GM18520 (cell line): ENCODE measurements around the gene MSMP.

Experiments
- ATAC-seq: cut with Tn5 transposase; IDR thresholded peaks from one replicate; pipeline ENCODE4 v1.9.1; 2021; ENCODE audit not compliant: unreplicated experiment

Gene MSMP

DNA sequence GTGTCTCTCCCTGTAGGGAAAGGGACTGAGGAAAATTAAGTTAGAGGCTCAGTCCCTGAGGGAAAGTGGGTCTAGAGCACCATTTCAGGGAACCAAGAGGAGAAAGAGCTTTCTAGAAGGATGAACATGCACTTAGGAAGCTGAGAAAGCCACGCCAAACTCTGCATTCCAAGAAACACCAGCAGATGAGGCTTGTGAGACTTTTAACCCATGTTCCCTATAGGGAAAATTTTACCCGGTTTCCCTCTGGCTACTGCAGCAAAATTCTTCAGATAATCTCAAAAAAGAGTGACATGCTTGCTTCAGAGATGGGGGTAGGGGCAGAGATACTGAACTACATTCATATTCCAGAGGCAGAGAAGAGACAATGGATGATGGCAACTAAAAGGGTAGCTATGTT is 30.6 kb downstream of the MSMP start:
- ATAC-seq, result no peak

DNA sequence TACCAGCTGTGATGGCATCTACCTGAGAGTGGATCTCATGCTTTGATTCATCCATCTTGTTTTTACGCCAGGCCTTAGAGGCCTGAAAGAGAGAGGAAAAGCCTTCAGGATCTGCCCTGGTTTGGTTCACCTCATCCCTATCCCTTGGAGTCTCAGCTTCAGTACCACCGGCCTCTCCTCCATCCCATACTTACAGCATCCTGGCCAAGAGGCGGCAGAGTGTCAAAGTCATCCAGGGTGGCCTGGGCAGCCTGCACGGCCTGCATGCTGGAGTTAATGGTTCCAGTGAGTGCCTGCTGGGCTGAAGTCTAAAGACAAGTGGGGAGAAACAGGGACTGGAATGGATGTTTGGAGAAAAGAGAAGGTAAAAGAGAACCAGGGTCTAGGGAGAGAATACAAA is 34.5 kb downstream of the MSMP start:
- ATAC-seq, result no peak

DNA sequence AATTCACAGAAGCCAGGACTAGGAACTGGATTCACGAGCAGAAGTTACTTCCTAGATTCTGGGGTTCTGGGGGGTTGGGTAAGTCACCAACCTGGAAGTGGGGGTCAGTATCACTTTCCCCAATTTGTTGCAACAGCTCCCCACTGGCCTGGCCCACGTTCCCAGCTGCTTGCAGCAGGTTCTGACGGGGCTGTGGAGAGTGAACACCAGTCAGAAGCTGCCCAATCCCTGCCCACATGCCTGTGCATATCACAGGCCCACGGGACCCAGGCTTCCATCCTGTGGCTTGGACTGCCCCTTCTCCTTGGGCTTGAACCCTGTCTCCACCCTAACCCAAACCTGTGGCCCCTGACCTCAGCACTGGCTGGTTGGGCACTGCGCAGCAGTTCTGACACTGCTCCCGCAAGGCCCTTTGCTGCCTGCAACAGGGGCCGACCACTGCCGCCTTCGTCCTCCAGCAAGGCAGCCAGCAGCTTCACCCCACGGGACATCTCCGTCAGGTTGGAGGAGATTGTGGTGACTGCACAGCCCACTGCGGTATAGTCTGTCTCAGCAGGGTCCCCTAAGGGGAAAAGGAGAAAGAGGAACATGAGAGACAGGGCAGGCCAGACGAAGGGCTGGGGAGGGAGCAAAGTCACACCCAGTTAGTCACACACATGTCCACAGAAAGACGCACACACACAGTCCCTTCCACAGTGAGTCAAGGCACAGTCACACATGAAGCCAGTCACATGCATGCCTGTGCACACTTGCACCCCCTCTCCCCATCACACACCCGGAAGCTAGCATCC is 35.2 kb downstream of the MSMP start:
- ATAC-seq, result no peak

DNA sequence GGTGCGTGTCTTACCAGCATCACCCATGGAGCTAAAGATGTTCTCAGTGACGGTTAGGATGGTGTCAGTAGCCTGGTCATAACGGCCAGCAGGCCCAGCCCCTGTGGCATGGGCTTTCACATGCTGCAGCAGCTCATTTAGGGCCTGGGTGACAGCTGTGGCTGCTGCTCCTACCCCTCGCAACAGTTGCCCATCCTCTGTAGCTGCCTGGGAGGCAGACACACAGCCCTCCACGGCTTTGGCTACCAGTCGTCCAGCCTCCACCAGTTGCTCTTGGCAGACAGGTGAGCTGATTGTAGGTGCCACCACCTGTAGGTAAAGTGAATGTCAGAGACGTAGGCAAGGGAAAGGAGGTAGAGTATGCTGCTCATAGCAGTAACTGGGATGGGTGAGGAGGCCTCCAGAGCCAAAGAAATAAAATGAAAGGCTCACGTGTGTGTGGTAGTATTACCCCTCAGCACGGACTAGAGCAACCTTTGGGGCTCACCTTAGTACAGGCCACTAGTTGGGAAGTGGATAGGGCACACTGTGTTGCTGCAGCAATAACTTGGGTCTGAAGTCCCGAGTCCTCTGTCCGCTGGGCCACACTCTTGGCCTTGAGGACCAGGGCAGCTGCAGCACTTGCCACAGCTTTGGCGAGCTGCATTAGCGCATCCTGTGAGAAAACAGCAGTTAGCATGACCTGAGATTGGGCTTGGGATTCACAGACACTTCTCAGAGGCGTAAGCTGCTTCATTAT is 36.8 kb downstream of the MSMP start:
- ATAC-seq, result no peak

DNA sequence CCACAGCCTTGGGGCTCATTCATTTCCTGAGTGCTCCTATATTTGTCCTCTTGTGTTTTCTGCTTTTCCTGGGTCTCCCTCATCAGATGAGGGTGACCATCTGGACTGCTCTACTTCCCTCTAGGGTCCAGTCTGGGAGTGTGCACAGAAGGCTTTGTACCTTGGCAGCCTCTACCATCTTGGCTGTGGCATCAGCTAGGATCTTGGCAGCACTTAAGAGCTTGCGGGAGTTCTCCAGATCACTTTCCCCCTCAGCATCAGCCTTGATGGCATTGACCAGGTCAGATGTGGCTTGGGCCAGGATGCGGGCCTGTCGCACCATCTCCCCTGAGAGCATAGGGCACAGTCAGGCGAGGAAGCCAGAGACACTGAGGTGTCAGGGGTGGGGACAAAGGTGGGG is 37.8 kb downstream of the MSMP start:
- no peak for ATAC-seq

DNA sequence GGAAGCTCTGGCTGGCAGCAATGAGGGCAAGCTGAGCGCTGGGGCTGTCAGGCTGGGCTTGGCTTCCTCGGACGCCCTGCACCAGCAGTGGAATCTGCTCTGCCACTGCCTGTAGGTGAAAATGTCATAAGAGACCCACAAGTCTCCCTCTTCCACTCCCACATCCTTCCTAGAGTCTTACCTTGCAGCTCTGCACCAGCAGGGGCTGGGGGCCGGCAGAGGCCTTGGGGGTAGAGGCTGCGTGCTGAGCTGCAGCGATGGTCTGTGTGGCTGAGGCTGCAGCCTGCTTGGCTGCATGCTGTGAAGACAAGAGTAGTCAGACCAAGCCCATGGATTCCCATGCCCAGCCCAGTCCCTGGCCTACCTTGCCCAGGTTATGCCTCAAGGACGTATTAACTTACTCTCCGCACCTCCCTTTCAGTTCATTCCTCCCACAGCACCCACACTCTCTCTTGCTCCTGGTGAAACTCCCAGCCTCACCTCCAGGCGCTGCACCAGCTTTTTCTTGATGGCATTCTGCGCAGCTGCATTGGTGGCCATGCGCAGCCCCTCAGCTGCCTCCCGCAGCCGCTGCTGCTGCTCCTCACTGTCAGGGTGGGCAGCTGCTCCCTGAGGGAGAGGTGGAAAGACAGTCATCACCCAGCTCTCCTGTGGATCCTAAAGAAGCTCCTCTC is 39.4 kb downstream of the MSMP start:
- ATAC-seq, result no peak

DNA sequence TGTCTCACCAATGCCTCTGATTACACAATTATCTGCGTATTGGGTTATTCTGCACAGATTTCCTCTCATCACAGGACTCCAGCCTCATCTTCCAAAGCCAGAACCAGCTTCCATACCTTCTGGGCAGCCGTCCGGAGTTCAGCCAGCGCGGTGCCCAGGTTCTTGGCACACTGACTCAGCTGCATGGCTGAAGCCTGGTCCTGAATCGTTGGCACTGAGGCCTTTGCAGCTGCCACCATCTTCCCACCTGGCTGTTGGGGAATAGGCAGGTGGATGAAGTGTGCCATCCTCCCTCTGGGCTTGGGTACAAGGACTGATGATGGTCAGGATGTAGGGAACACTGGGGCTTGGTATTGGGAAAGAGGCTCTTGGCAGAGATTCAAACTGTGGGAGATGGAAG is 40.0 kb downstream of the MSMP start:
- no peak for ATAC-seq

DNA sequence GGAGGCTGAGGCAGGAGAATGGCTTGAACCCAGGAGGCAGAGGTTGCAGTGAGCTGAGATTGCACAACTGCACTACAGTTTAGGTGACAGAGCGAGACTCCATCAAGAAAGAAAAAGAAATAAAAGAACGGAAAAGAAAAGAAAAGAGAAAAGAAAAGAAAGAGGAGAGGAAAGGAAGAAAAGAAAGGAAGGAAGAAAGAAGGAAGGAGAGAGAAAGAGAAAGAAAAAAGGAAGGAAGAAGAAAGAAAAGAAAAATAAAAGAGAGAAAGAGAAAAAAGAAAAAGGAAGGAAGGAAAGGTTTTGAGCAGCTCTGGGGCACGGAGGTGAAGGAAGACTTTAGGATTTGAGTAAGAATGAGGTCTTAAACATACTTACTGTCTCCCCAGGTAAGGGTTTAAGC is 40.5 kb downstream of the MSMP start:
- ATAC-seq, result no peak

DNA sequence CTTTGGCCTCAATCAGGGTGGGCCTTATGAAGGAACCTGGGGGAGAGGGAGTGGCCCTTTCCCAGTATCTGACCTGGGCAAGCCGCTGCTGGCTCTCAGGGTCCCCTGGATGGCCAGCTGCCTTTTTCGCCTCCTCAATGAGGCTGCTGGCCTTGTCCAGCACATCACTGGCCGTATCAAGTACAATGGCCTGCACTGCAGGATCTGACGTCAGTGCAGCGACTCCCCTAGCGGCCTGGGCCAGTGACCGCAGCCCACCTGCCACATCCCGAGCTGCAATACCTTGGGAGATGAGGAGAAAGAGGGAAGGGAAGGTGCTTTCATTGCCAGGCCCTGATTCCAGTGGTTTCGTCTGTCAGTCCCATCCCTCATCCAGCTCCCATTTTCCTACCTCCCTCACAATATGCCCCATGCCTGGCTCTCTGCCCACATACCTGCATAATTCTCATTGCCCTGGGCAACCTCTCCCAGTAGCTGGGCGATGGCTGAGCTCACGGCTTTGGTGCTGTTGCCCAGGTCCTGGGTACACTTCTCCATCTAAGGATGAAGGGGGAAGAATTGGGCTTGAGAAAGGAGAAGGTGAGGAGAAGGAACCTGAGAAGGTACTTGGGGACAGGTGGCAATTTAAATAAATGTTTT is 41.2 kb downstream of the MSMP start:
- ATAC-seq, result no peak

DNA sequence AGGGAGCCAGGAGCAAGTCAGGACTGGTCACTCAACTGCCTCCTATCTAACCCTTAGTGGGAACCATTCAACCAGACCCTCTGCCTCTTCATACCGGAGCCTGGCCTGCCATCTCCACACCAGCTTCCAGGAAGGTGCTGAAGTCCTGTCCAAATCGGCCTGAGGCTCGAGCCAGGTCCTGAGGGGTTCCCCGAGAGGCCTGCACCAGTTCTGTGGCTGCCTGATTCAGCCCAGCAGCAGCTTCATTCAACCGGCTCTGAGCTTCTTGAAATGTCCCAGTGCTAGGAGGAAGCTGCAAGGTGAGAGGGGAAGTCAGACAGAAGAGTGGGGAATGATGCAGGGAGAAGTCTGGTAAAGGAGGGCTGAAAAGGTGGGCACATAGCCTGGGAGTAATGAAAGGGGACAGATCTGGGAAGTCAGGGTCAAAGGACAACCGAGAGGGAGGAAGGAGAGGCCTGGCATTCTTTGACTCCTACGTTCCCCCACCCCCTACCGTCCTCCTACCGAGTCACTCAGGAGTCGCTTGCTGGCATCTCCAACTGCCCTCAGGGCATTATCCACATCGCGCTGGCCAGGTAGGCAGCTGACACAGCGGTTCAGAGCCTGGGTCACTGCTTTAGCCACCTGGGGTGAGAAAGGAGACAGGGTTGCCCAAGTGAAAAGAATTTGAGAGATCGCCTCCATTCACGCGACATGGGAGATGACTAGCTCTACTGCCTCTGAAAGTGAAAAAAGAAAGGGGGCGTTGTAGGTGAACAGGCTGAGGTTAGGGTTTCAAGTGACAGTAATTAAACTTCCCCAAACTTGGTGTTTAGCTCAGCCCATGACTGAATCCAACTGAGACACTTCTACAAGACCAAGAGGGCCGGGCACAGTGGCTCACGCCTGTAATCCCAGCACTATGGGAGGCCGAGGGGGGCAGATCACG is 42.3 kb downstream of the MSMP start:
- no peak for ATAC-seq

DNA sequence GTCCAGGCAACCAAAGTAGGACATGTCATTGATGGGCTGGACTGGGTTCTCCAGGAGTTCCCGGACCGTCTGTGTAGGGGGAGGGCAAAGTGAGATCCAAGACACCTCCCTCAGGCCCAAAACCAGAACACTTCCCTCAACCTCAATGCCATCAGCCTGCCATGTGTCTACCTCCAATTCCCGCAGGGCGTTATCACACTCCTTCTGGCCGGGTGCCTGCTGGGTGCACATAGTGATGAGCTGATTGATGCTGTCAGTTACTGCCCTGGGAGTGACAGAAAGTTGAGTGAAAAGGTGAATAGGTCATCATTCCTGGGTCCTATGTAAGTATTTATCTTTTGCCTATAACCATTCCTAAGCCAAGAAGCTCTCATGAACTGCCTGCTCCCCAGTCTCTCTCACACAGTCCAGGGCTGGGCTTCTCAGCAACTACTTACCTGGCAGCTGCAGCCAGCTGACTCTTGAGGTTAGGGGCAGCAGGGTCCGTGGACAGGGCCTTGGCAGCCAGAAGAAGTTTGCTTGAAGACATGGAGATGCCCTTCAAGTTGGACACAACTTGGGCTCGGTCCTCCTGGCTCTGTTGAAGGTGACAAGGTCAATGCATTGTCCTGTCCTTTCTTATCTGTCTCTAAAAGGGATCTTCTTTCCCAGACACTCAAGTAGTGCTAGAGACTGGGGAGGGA is 43.1 kb downstream of the MSMP start:
- no peak for ATAC-seq

DNA sequence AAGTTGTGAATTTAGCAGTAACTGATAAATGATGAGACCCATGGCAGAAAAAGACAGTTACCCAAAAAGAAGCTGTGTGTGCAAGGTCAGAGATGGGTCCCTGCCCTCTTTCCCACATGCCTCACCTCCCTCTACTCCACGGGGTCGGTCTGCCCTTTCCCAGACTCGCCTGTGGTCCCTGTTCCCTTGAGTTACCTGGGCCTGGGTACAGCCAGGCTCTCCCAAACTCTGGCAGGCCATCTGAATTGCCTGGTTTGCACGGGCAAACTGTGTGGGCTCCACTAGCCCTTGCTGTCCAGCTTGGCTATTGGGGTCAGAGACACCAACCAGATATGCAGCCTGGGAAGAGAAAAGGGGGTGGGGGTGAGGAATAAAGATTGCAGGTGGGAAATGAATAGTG is 45.9 kb downstream of the MSMP start:
- no peak for ATAC-seq

DNA sequence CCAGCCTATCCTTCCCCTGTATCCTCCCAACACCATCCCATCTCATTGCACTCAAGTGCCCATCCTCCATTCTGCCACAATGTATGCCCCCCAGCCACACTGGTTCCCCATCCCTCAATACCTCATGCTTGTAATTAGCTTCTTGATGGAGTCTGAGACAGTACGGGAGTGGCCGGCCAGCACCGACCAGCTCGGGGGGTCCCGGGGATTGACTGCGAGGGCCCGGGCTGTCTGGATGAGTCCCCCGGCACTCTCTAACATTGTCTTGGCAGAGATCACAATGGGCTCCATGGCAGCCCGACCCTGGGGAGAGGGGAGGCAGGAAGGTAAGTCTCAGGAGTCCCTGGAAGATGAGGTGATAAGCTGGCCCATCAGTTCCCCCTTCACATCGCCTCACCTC is 47.1 kb downstream of the MSMP start:
- no peak for ATAC-seq

DNA sequence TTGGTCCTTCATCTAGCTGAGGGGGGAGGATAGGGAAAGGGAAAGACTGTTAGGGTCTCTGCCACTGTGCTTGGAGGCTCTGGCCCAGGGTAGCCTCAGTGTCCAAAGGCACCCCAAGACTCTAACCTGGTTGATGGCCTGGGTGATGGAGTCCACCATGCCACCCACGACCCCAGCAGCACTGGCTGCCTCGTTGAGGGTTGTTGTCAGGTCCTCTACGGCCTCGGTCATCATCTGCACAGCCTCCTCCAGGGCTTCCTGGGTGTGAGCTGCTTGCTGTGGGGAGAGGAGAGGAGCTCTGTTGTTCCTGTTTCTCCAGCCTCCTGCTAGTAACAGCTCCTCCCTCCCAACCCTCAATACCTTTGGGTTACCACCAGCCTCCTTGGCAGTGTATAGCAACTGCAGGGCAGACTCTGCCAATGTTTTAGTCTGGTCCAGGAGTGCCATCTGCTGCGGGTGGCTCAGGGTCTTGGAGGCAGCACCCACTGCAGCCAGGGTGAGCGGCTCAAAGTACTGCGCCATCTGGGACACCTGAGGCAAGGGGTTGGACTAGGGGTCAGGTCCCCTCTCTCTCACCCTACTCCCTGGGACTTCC is 48.1 kb downstream of the MSMP start:
- no peak for ATAC-seq

DNA sequence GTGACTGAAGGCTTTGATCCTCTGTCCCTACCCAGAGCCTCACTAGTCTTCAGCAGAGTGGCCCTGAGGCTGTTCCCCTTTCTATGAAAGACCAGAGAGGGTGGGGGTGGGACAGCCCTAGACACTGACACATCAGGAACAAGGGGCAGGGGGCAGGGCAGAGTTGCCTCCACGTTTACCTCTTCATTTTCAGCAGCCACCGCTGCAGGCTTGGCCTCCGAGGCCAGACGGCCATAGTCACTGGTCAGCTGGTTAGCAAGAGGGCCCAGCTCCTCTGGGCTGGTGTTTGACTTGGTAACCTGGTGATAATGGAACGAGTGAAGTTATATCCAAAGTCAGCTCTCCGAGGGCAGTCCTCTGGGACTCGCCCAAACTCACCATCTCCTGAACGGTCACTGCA is 48.7 kb downstream of the MSMP start:
- ATAC-seq, result no peak

DNA sequence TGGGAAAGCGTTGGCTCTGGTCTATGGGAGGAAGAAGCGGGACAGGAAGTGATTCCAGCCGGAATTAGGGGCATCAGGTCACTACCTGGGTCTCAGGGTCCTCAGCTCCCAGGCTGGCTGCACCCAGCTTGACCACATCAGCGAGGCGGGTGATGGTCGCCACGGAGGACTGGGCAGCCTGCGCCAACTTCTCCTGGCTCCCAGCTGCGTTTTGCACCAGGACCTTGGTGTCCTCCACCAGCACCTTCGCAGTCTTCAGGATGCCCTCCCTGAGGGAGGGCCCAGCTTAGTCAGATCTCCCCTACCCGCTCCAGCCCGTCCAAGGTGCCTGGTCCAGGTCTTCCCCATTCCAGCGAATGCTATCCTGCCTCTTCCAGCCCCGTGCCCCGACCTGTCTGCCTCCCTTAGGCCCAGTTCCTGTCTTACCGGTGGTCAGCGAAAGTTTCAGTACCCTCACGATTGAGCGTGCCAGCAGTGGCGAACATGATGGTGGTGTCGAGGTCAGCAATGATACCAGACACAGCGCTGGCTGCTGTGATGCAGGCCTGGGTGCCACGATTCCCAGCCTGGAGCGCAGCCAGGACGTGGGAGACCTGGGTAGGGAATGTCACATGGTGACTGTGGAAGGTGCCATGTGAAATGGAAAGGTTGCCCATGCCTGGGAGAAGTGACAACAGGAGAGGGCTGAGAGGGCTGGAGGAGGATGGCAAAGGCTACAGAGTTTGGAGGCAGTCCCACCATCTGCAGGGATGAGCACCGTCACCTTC is 50.0 kb downstream of the MSMP start:
- no peak for ATAC-seq
